Thyroid gland (tissue), 4 donors: Measurements from ENCODE around the gene GRB10. TPM values are rescaled to one million over a fixed set of nuclear protein-coding genes. Genes with fewer than 3 reads are reported as not detected.

Experiments
- DNase-seq, 2 donors: peaks; one replicate each; pipeline ENCODE4 v3.0.0-alpha.2; 2019
- H3K27ac ChIP-seq, 3 donors: fragments of 200-600 bp; sonication (generic); 1 replicate in 2 of 3; 2 replicates in 1 of 3; pipeline ENCODE4 v1.5.1; 2016 to 2019; ENCODE audit warnings: mild to moderate bottlenecking in 1 of 3, moderate library complexity in 1 of 3
- H3K27me3 ChIP-seq: fragments of 200-600 bp; sonication (generic); one replicate; pipeline ENCODE4 v1.5.1; 2019
- H3K36me3 ChIP-seq, 2 donors: fragments of 200-600 bp; sonication (generic); one replicate each; pipeline ENCODE4 v1.5.1; 2016 to 2019
- H3K4me1 ChIP-seq, 2 donors: fragments of 200-600 bp; sonication (generic); one replicate each; pipeline ENCODE4 v1.5.1; 2017 to 2019
- H3K4me3 ChIP-seq, 3 donors: fragments of 200-600 bp; sonication (generic); replicated peaks in 1 of 3; 1 replicate in 2 of 3; 2 replicates in 1 of 3; pipeline ENCODE4 v1.5.1; 2016; ENCODE audit warnings: mild to moderate bottlenecking in 1 of 3
- H3K9me3 ChIP-seq: fragments of 200-600 bp; sonication (generic); one replicate; pipeline ENCODE4 v1.5.1; 2017
- POLR2A ChIP-seq, 2 donors: fragments of 450-650 bp; IDR thresholded peaks; one replicate each; pipeline ENCODE4 v1.6.1; 2017; ENCODE audit warnings: antibody characterized with exemption in 2 of 2, mild to moderate bottlenecking in 2 of 2, moderate library complexity in 1 of 2
- WGBS, 2 donors: methylation state at CpG; one replicate each; pipeline ENCODE4 v1.1.5; 2017; 5-methylcytosine and 5-hydroxymethylcytosine counted together
- intact Hi-C: fragments of 100-400 bp; cut with DNase I; formaldehyde crosslinking; loops from one replicate; pipeline ENCODE4 v1.15.1; 2023
- total RNA-seq, 4 donors: library from RNA; depleted of rRNA; stranded (reverse); fragments of >200 nt; gene quantifications; one replicate each; pipeline ENCODE4 v1.2.3, GENCODE V29; 2016
- TF ChIP-seq, protein P1 (sequence below), 6 experiments: fragments of 200-600 bp in 3 of 6; fragments of 450-650 bp in 3 of 6; sonication (generic) in 3 of 6; IDR thresholded peaks; one replicate each; pipeline ENCODE4 v1.5.1; 2016 to 2019; ENCODE audit warnings: antibody characterized with exemption in 6 of 6, mild to moderate bottlenecking in 2 of 6, inconsistent platforms in 1 of 6, moderate library complexity in 1 of 6

Gene GRB10
- total RNA-seq, 4 donors from 2014 or later: 21.3 to 99.2 (median 39.6) TPM

DNA sequence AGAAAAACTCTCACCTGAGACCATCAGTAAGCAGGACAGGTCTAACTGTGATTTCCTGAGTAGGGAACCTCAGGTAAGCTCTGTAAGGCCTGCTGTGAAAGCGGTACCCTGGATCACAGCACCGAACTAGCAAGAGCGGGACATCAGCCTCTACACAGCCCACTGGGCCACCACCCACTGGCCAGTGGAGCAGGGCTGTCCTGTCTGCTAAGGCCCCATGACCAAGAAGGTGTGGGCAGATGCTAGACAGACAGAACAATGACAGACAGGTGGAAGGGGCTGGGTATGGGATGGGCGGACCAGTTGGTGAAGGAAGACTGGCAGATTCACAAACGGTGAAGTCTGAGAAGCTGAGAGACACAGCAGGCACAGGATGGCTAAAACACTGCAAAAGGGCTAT is 138.1 kb downstream of the GRB10 start:
- TF ChIP-seq, protein P1, sequence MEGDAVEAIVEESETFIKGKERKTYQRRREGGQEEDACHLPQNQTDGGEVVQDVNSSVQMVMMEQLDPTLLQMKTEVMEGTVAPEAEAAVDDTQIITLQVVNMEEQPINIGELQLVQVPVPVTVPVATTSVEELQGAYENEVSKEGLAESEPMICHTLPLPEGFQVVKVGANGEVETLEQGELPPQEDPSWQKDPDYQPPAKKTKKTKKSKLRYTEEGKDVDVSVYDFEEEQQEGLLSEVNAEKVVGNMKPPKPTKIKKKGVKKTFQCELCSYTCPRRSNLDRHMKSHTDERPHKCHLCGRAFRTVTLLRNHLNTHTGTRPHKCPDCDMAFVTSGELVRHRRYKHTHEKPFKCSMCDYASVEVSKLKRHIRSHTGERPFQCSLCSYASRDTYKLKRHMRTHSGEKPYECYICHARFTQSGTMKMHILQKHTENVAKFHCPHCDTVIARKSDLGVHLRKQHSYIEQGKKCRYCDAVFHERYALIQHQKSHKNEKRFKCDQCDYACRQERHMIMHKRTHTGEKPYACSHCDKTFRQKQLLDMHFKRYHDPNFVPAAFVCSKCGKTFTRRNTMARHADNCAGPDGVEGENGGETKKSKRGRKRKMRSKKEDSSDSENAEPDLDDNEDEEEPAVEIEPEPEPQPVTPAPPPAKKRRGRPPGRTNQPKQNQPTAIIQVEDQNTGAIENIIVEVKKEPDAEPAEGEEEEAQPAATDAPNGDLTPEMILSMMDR (IDR thresholded peaks at IDR 0.05): no peak
- no peak for TF ChIP-seq POLR2A (IDR thresholded peaks at IDR 0.05)
- intact Hi-C loops: no loop called here
- no peak overlapping the region for H3K27ac ChIP-seq
- no peaks in the 10 kb centered on the region for H3K36me3 ChIP-seq
- no peak overlapping the region for H3K4me3 ChIP-seq
- 94 to 95% methylated on average over 3 to 5 of the region's 5 CpGs for WGBS, 2 donors
- no peak for DNase-seq
- H3K9me3 ChIP-seq: no peaks in the 10 kb centered on the region
- peaks cover 0 to 3% of the 10 kb centered on the region in 2 donors for H3K4me1 ChIP-seq
- H3K27me3 ChIP-seq: no peaks in the 10 kb centered on the region

DNA sequence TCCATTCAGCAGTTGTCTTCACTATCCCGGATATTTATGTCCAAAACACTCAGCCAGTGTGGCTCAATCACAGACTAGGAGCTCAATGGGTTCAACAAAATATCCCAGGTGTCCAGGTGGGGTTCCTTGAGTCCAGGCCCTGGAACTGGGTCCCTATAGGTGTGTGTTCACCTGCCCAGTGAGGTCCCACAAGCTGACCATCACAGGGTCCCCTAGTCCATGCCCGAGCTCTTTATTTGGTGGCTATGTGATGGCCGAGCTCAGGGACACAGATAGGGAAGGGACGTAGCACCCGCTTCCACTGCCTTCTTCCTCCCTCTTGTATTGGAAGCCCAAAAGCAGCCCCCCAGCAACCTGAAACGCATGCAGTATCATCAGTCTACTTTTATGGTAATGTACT is 138.6 kb downstream of the GRB10 start:
- no peak for TF ChIP-seq POLR2A (IDR thresholded peaks at IDR 0.05)
- TF ChIP-seq, protein P1 (IDR thresholded peaks at IDR 0.05): no peak
- no peak for DNase-seq
- peaks cover 0 to 3% of the 10 kb centered on the region in 2 donors for H3K4me1 ChIP-seq
- no peak overlapping the region for H3K4me3 ChIP-seq
- no peak overlapping the region for H3K27ac ChIP-seq
- no peaks in the 10 kb centered on the region for H3K9me3 ChIP-seq
- intact Hi-C loops: no loop called here
- WGBS, 2 donors: 90 to 95% methylated on average over 6 of the region's 6 CpGs
- H3K27me3 ChIP-seq: no peaks in the 10 kb centered on the region
- no peaks in the 10 kb centered on the region for H3K36me3 ChIP-seq

DNA sequence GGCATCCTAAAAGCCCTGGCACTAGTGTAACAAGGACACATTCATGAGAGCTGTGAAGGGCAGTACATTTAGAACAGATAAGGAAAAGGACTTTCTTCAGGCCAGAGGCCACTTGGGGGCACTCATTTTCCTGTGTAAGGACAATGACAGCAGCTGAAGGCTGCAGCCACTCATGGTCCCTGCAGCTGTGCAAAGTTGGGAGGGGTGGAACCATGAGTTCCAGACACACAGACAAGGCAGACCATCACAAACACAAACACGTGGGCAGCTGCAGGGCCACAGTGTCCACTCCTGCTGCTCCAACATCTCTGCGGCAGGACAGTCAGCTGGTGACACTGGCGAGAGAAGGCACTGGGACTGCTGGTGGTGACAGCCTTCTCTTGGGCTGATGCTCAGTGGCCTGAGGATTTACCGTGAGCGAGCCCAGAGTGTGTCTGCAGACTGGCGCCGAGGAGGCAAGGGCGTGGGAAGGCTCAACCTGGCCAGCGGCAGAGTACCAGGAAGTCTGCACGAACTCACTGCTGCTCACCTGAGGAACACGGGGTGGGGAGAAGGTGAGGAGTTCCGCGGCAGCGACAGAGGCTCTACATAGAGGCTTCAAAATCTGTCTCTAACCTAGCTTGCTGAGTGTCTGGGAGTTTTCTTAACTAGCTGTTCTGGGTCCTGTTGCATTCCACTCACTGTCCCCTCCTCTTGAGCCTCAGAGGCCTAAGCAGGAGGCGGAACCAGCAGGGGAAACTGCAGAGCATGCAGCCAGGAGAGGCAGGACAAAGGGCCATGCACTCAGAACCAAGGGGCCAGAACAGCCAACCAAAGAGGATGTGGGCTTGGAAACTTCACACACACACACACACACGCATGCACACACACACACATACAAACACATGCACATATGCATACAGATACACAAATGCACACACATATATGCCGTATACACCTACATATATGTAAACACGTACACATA is 141.0 kb downstream of the GRB10 start:
- H3K36me3 ChIP-seq: no peaks in the 10 kb centered on the region
- no peak for TF ChIP-seq POLR2A (IDR thresholded peaks at IDR 0.05)
- TF ChIP-seq, protein P1 (IDR thresholded peaks at IDR 0.05): peak in 1 of 6 experiments; percentile 9
- no peaks in the 10 kb centered on the region for H3K9me3 ChIP-seq
- H3K4me1 ChIP-seq: peaks cover 0 to 3% of the 10 kb centered on the region in 2 donors
- intact Hi-C loops: no loop called here
- no peak overlapping the region for H3K4me3 ChIP-seq
- WGBS, 2 donors: 54 to 65% methylated on average over 12 to 18 of the region's 18 CpGs
- no peak overlapping the region for H3K27ac ChIP-seq
- H3K27me3 ChIP-seq: no peaks in the 10 kb centered on the region
- DNase-seq: no peak

DNA sequence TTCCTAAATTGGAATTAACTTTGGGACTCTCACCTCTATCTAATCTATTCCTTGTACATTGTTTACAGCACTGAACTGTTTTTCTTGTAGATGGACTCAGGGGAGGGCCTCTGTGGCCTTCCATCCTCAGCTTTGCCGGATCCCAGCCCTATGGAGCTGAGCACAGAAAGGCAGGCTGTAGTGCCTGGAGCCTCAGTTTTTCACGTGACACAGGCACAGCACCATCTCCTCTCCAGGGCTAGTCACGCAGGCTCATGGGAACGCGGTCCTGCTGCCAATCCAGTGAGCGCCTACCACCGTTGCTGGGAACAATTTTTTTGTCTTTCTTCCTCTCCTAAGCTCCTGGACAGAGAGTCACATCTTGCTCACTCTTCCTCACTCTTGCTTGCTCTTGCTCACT is 141.9 kb downstream of the GRB10 start:
- H3K9me3 ChIP-seq: no peaks in the 10 kb centered on the region
- no peaks in the 10 kb centered on the region for H3K36me3 ChIP-seq
- TF ChIP-seq, protein P1 (IDR thresholded peaks at IDR 0.05): no peak
- no peak for TF ChIP-seq POLR2A (IDR thresholded peaks at IDR 0.05)
- H3K4me3 ChIP-seq: no peak overlapping the region
- H3K4me1 ChIP-seq: peaks cover 0 to 3% of the 10 kb centered on the region in 2 donors
- 85 to 87% methylated on average over 7 of the region's 7 CpGs for WGBS, 2 donors
- H3K27ac ChIP-seq: no peak overlapping the region
- intact Hi-C loops: no loop called here
- DNase-seq: no peak
- H3K27me3 ChIP-seq: no peaks in the 10 kb centered on the region

DNA sequence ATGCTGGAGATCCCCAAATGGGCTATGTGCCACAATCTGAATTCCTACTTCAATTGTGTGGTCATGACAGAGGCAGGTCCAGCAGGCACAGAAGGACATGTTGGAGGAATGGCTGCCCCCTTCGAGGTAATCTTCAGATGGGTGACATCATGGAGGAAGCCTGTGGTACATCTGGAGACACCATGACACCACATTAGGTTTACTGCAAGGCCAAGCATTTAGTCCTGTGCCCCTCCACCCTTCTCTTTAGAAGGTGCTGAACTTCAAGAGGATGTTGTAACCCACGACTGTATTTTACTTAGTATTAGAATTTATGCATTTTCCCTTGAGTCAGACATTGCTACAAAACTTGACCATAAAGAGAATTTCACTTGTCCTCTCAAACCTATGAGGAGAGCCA is 142.4 kb downstream of the GRB10 start:
- no peaks in the 10 kb centered on the region for H3K9me3 ChIP-seq
- DNase-seq: no peak
- WGBS, 2 donors: 75 to 84% methylated on average over 2 of the region's 2 CpGs
- H3K27ac ChIP-seq: no peak overlapping the region
- no peaks in the 10 kb centered on the region for H3K36me3 ChIP-seq
- intact Hi-C loops: no loop called here
- H3K4me1 ChIP-seq: peaks cover 0 to 3% of the 10 kb centered on the region in 2 donors
- no peak overlapping the region for H3K4me3 ChIP-seq
- TF ChIP-seq POLR2A (IDR thresholded peaks at IDR 0.05): no peak
- TF ChIP-seq, protein P1 (IDR thresholded peaks at IDR 0.05): no peak
- H3K27me3 ChIP-seq: no peaks in the 10 kb centered on the region
